ENCODE results near the gene TRA2B.
A peak's percentile ranks its signal among the peaks of the same experiment; 100 is the strongest.

The TRA2B gene

GRCh38 chr3:185927501-185928200 is 10.2 kb downstream of the TRA2B start:
- Mint-ChIP-seq H3K4me3 (peak overlapping the region; percentile 100), H3K36me3 (ENCODE audit: low read depth) (peaks cover 57% of the 10 kb centered on the region), H3K27ac (peak overlapping the region; percentile 43), H3K4me1 (peaks cover 82% of the 10 kb centered on the region), H3K27me3 (ENCODE audit: low read depth, poor library complexity) (no peaks in the 10 kb centered on the region), H3K9me3 (no peaks in the 10 kb centered on the region)
- DNase-seq, result no peak
- no peak for TF ChIP-seq CTCF (IDR thresholded peaks at IDR 0.05)

GRCh38 chr3:185926445-185926844 is 11.4 kb downstream of the TRA2B start:
- H3K27me3 Mint-ChIP-seq (ENCODE audit: low read depth, poor library complexity), result no peaks in the 10 kb centered on the region
- no peak for DNase-seq

GRCh38 chr3:185925353-185925752 is 12.5 kb downstream of the TRA2B start:
- Mint-ChIP-seq H3K4me3 (no peak overlapping the region), H3K36me3 (ENCODE audit: low read depth) (peaks cover 69% of the 10 kb centered on the region), H3K4me1 (peaks cover 59% of the 10 kb centered on the region), H3K27me3 (ENCODE audit: low read depth, poor library complexity) (no peaks in the 10 kb centered on the region), H3K27ac (peak overlapping the region; percentile 74), H3K9me3 (no peaks in the 10 kb centered on the region)
- DNase-seq, result no peak
- no peak for TF ChIP-seq CTCF (IDR thresholded peaks at IDR 0.05)

More at GRCh38 chr3:185926445-185926844, 11.4 kb downstream of the TRA2B start:
- peak overlapping the region; percentile 68 for H3K27ac Mint-ChIP-seq
- H3K4me1 Mint-ChIP-seq, result peaks cover 70% of the 10 kb centered on the region
- H3K4me3 Mint-ChIP-seq, result peak overlapping the region; percentile 4
- peaks cover 63% of the 10 kb centered on the region for H3K36me3 Mint-ChIP-seq (ENCODE audit: low read depth)
- no peak for TF ChIP-seq CTCF (IDR thresholded peaks at IDR 0.05)
- no peaks in the 10 kb centered on the region for H3K9me3 Mint-ChIP-seq

GRCh38 chr3:185924375-185924774 is 13.4 kb downstream of the TRA2B start:
- no peak for DNase-seq
- Mint-ChIP-seq H3K27me3 (ENCODE audit: low read depth, poor library complexity) (no peaks in the 10 kb centered on the region), H3K9me3 (no peaks in the 10 kb centered on the region), H3K4me1 (peaks cover 54% of the 10 kb centered on the region), H3K27ac (peak overlapping the region; percentile 75), H3K4me3 (no peak overlapping the region), H3K36me3 (ENCODE audit: low read depth) (peaks cover 73% of the 10 kb centered on the region)
- TF ChIP-seq CTCF (IDR thresholded peaks at IDR 0.05), result no peak

GRCh38 chr3:185920184-185920583 is 17.6 kb downstream of the TRA2B start:
- peaks cover 93% of the 10 kb centered on the region for H3K36me3 Mint-ChIP-seq (ENCODE audit: low read depth)

More at GRCh38 chr3:185920184-185920583, 17.6 kb downstream of the TRA2B start:
- DNase-seq, result no peak
- peaks cover 15% of the 10 kb centered on the region for H3K4me1 Mint-ChIP-seq
- H3K27me3 Mint-ChIP-seq (ENCODE audit: low read depth, poor library complexity), result no peaks in the 10 kb centered on the region
- H3K9me3 Mint-ChIP-seq, result no peaks in the 10 kb centered on the region
- H3K4me3 Mint-ChIP-seq, result no peak overlapping the region
- no peak for TF ChIP-seq CTCF (IDR thresholded peaks at IDR 0.05)
- H3K27ac Mint-ChIP-seq, result peak overlapping the region; percentile 64

All from nephron progenitor cell (in vitro differentiated cells).